SIG-M5 treated with dmso at 0.1 percent for 504 hours (cell line): ENCODE measurements around the gene YIF1B.

ENCODE experiments used
- DNase-seq: peaks from one replicate; lab custom pipeline; 2025; ENCODE audit not compliant: unreplicated experiment; lab: John Stamatoyannopoulos, UW

The YIF1B gene

GRCh38 chr19:38306236-38306635 lies 9.5 kb downstream of the YIF1B start:
- no peak for DNase-seq

GRCh38 chr19:38304866-38305429 lies 10.8 kb downstream of the YIF1B start:
- peak; percentile 42 for DNase-seq

GRCh38 chr19:38304352-38304865 lies 11.3 kb downstream of the YIF1B start:
- DNase-seq = no peak

- DNase-seq = peak; percentile 42
Measured at GRCh38 chr19:38303517-38304351, 12.0 kb downstream of the YIF1B start, which contains the start of gene C19orf33. Gene C19orf33, plus strand, starts transcription at chr19:38304251. Its CDS starts 11 bp downstream, at chr19:38304262.

- DNase-seq = peak; percentile 11
Measured at GRCh38 chr19:38298821-38299680, 16.7 kb downstream of the YIF1B start.

GRCh38 chr19:38294090-38294489 lies 21.7 kb downstream of the YIF1B start:
- no peak for DNase-seq

- no peak for DNase-seq
Measured at GRCh38 chr19:38293281-38293680, 22.5 kb downstream of the YIF1B start.

- no peak for DNase-seq
Measured at GRCh38 chr19:38291855-38292254, 23.9 kb downstream of the YIF1B start.

GRCh38 chr19:38290631-38291147 lies 25.1 kb downstream of the YIF1B start:
- no peak for DNase-seq

GRCh38 chr19:38289955-38290354 lies 25.8 kb downstream of the YIF1B start:
- no peak for DNase-seq

- no peak for DNase-seq
Measured at GRCh38 chr19:38288123-38288855, 27.5 kb downstream of the YIF1B start.

- peak; percentile 80 for DNase-seq
Measured at GRCh38 chr19:38287604-38288003, 28.1 kb downstream of the YIF1B start.

GRCh38 chr19:38285567-38285966 lies 30.2 kb downstream of the YIF1B start:
- no peak for DNase-seq

- DNase-seq = peak; percentile 48
Measured at GRCh38 chr19:38284422-38284821, 31.3 kb downstream of the YIF1B start.

GRCh38 chr19:38283271-38283670 lies 32.5 kb downstream of the YIF1B start:
- no peak for DNase-seq

GRCh38 chr19:38281811-38282566 lies 33.8 kb downstream of the YIF1B start:
- no peak for DNase-seq

GRCh38 chr19:38280030-38280921 lies 35.5 kb downstream of the YIF1B start:
- DNase-seq = no peak

- DNase-seq = no peak
Measured at GRCh38 chr19:38278751-38279150, 37.0 kb downstream of the YIF1B start.
